Measurements from ENCODE around the gene HIPK3.

The HIPK3 gene

GRCh38 chr11:33307984-33308383 is 50.8 kb downstream of the HIPK3 start:
- no peak for DNase-seq (ENCODE audit: low spot score)

GRCh38 chr11:33309118-33309517 is 51.9 kb downstream of the HIPK3 start:
- DNase-seq (ENCODE audit: low spot score): no peak

GRCh38 chr11:33310720-33311500 is 53.7 kb downstream of the HIPK3 start:
- DNase-seq (ENCODE audit: low spot score): no peak

GRCh38 chr11:33311680-33312079 is 54.5 kb downstream of the HIPK3 start:
- DNase-seq (ENCODE audit: low spot score): no peak

- no peak for DNase-seq (ENCODE audit: low spot score)
Observed at GRCh38 chr11:33315822-33316221, 58.6 kb downstream of the HIPK3 start.

GRCh38 chr11:33317662-33318061 is 60.5 kb downstream of the HIPK3 start:
- no peak for DNase-seq (ENCODE audit: low spot score)

GRCh38 chr11:33320016-33320813 is 63.0 kb downstream of the HIPK3 start:
- no peak for DNase-seq (ENCODE audit: low spot score)

- DNase-seq (ENCODE audit: low spot score): no peak
Observed at GRCh38 chr11:33320814-33321330, 63.7 kb downstream of the HIPK3 start.

GRCh38 chr11:33321422-33321821 is 64.2 kb downstream of the HIPK3 start:
- DNase-seq (ENCODE audit: low spot score): no peak

GRCh38 chr11:33323421-33323820 is 66.2 kb downstream of the HIPK3 start:
- no peak for DNase-seq (ENCODE audit: low spot score)

GRCh38 chr11:33324302-33324985 is 67.3 kb downstream of the HIPK3 start:
- DNase-seq (ENCODE audit: low spot score): no peak

- no peak for DNase-seq (ENCODE audit: low spot score)
Observed at GRCh38 chr11:33325451-33325850, 68.3 kb downstream of the HIPK3 start.

- DNase-seq (ENCODE audit: low spot score): peak; percentile 77
Observed at GRCh38 chr11:33329705-33330329, 72.6 kb downstream of the HIPK3 start.

- DNase-seq (ENCODE audit: low spot score): no peak
Observed at GRCh38 chr11:33333816-33334215, 76.6 kb downstream of the HIPK3 start.

- no peak for DNase-seq (ENCODE audit: low spot score)
Observed at GRCh38 chr11:33334627-33335026, 77.4 kb downstream of the HIPK3 start.

GRCh38 chr11:33339247-33339646 is 82.1 kb downstream of the HIPK3 start:
- no peak for DNase-seq (ENCODE audit: low spot score)

- DNase-seq (ENCODE audit: low spot score): peak; percentile 33
Observed at GRCh38 chr11:33344611-33345010, 87.4 kb downstream of the HIPK3 start.

- DNase-seq (ENCODE audit: low spot score): no peak
Observed at GRCh38 chr11:33347490-33348125, 90.4 kb downstream of the HIPK3 start.

GRCh38 chr11:33350287-33350686 is 93.1 kb downstream of the HIPK3 start:
- DNase-seq (ENCODE audit: low spot score): no peak

GRCh38 chr11:33358150-33358831 is 101.1 kb downstream of the HIPK3 start:
- DNase-seq (ENCODE audit: low spot score): no peak

- no peak for DNase-seq (ENCODE audit: low spot score)
Observed at GRCh38 chr11:33360642-33361041, 103.5 kb downstream of the HIPK3 start.

Data from hematopoietic multipotent progenitor cell treated with erythropoietin and hydrocortisone succinate and interleukin-3 and kit ligand, for 17 days (in vitro differentiated cells).